Measurements from ENCODE around the gene PFKFB4. TPM values are rescaled to one million over a fixed set of nuclear protein-coding genes. Genes with fewer than 3 reads are reported as not detected.

Gene PFKFB4
- total RNA-seq, 1 donor from 2014 or later = 19.2 TPM

DNA sequence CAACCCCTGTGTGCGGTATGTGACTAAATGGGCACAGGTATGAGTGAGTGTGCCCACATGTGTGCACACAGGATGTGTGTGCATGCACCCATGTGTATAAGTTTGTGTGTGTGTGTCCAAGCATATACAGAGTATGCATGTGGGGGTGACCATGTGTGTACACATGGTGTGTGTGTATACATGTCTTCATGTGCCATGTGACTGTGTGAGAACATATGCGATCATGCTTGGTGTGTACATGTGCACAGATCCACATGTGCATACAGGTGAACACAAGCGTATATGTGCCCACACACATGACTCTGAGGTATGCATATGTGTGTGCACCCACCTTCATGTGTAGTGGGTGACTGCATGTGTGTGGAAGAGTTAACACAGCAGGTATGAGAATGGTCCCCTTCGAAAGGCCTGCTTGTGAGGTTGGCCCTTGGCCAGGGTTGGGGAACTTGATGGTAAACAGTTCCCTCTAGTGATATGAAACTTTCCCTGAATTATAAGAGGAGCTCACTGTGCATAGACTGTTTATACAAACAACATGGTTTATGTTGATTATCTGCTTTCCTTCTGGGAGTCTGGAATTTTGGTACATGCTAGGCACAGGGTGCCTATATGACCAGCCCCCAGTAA is 10.3 kb downstream of the PFKFB4 start:
- Mint-ChIP-seq H3K9me3 (no peaks in the 10 kb centered on the region), H3K27me3 (ENCODE audit: low read depth) (no peaks in the 10 kb centered on the region), H3K36me3 (ENCODE audit: low read depth) (peaks cover 5% of the 10 kb centered on the region), H3K4me3 (no peak overlapping the region), H3K27ac (ENCODE audit: unreplicated experiment) (no peak overlapping the region), H3K4me1 (peaks cover 18% of the 10 kb centered on the region)
- no peak for TF ChIP-seq CTCF (conservative IDR thresholded peaks at IDR 0.05)
- DNase-seq (ENCODE audit: low read depth, low spot score) = no peak

- H3K27ac Mint-ChIP-seq (ENCODE audit: unreplicated experiment) = no peak overlapping the region
- peaks cover 5% of the 10 kb centered on the region for H3K36me3 Mint-ChIP-seq (ENCODE audit: low read depth)
- H3K4me1 Mint-ChIP-seq = peaks cover 7% of the 10 kb centered on the region
- H3K27me3 Mint-ChIP-seq (ENCODE audit: low read depth) = no peaks in the 10 kb centered on the region
- H3K9me3 Mint-ChIP-seq = no peaks in the 10 kb centered on the region
- H3K4me3 Mint-ChIP-seq = no peak overlapping the region
- no peak for TF ChIP-seq CTCF (conservative IDR thresholded peaks at IDR 0.05)
- no peak for DNase-seq (ENCODE audit: low read depth, low spot score)
Observed at GRCh38 chr3:48544141-48544540, 12.5 kb downstream of the PFKFB4 start.

DNA sequence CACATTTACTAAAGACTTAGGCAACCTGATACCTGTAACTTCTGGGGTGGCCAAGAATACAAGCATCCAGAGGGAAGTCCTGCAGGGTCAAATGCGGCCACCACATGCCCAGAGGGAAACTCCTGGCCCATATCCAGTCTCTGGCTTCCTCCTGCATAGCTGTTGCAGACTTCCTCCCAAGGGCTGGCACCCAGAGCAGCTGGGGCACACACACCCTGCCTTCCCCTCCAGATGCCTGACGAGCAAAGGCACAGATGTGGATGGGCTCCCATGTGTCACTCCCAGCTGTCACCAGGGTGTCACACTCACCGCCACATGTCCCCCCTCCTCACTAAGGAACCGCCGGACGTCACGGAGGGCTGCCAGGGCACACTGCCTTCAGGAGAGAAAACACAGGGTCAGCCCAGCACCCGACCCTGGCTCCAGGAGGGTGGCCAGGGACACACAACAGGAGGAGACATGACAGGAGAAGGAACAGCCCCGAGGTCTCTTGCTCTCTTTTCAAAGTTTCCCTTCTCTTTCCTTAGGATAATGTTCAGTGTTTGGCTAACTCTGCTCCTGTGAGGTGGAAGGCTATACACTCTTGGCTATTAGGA is 13.2 kb downstream of the PFKFB4 start:
- peak overlapping the region; percentile 6 for H3K27ac Mint-ChIP-seq (ENCODE audit: unreplicated experiment)
- DNase-seq (ENCODE audit: low read depth, low spot score) = no peak
- H3K36me3 Mint-ChIP-seq (ENCODE audit: low read depth) = peaks cover 2% of the 10 kb centered on the region
- H3K4me1 Mint-ChIP-seq = no peaks in the 10 kb centered on the region
- no peaks in the 10 kb centered on the region for H3K27me3 Mint-ChIP-seq (ENCODE audit: low read depth)
- H3K9me3 Mint-ChIP-seq = no peaks in the 10 kb centered on the region
- H3K4me3 Mint-ChIP-seq = no peak overlapping the region
- TF ChIP-seq CTCF (conservative IDR thresholded peaks at IDR 0.05) = no peak

DNA sequence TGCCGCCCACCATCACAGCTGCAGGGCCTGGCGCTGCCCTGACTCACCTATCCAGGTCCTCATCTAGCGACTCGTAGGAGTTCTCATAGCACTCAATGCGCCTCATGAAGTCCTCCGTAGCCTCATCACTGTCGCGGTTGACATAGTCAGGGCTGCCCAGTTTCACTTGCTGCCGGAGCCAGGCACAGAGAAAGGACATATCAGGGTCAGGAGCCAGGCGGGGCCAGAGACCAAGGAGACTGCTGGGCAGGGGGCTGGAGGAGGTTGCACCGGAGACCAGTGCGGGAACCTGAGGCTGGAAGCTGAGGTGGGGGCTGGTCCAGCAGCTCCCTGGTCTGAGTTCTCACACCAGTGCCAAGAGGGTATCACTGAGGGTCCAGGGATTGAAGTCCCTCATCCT is 18.2 kb downstream of the PFKFB4 start:
- Mint-ChIP-seq H3K36me3 (ENCODE audit: low read depth) (peaks cover 21% of the 10 kb centered on the region), H3K9me3 (no peaks in the 10 kb centered on the region), H3K4me1 (no peaks in the 10 kb centered on the region), H3K27ac (ENCODE audit: unreplicated experiment) (no peak overlapping the region), H3K27me3 (ENCODE audit: low read depth) (no peaks in the 10 kb centered on the region), H3K4me3 (no peak overlapping the region)
- DNase-seq (ENCODE audit: low read depth, low spot score) = no peak
- TF ChIP-seq CTCF (conservative IDR thresholded peaks at IDR 0.05) = no peak

DNA sequence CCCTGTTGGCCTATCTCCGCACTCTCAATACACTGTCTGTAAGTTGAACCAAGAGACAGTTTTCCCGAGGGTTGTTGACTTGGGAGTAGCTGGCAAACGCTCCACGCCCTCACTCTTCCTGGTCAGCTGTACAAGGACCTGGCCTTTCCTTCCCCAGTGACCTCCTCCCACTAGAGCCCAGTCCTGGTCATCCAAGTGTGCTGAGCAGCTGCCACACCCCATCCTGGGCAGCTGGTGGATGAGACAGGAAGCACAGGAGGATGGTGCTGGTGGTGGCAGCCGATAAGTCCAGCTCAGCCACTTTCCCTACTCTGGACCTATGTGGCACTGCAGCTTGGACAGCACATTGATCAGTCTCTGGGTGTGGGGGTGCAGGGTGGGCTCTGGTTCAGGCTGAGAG is 19.8 kb downstream of the PFKFB4 start:
- H3K9me3 Mint-ChIP-seq = no peaks in the 10 kb centered on the region
- H3K27me3 Mint-ChIP-seq (ENCODE audit: low read depth) = no peaks in the 10 kb centered on the region
- TF ChIP-seq CTCF (conservative IDR thresholded peaks at IDR 0.05) = no peak
- H3K36me3 Mint-ChIP-seq (ENCODE audit: low read depth) = peaks cover 19% of the 10 kb centered on the region
- no peak overlapping the region for H3K4me3 Mint-ChIP-seq
- H3K4me1 Mint-ChIP-seq = no peaks in the 10 kb centered on the region
- no peak overlapping the region for H3K27ac Mint-ChIP-seq (ENCODE audit: unreplicated experiment)
- DNase-seq (ENCODE audit: low read depth, low spot score) = no peak

Measured in neural crest cell (in vitro differentiated cells).